K562 (cell line): Measurements from ENCODE around the gene FAM174C. TPM values are rescaled to one million over a fixed set of nuclear protein-coding genes. Genes with fewer than 3 reads are reported as not detected.

Experiments
- ARID3A ChIP-seq: IDR thresholded peaks from 2 replicates; pipeline ENCODE4 v1.6.1; 2012; ENCODE audit warnings: low read depth, low read length, improper control_type of control experiment, borderline replicate concordance
- E2F6 ChIP-seq, 2 experiments: IDR thresholded peaks; 2 replicates each; pipeline ENCODE4 v1.6.1; 2011; ENCODE audit warnings: borderline replicate concordance in 1 of 2, control low read depth in 1 of 2, low read depth in 1 of 2, low read length in 1 of 2, mild to moderate bottlenecking in 1 of 2, mixed read lengths in 1 of 2, moderate library complexity in 1 of 2; ENCODE audit not compliant: insufficient read depth in 1 of 2, insufficient read length in 1 of 2, poor library complexity in 1 of 2, severe bottlenecking in 1 of 2; ENCODE audit errors: extremely low read depth in 1 of 2
- ELK1 ChIP-seq: sonication (generic); formaldehyde crosslinking; IDR thresholded peaks from 2 replicates; pipeline ENCODE4 v1.8.1; 2022; ENCODE audit warnings: missing genetic modification reagents
- ETV6 ChIP-seq, 3 experiments: fragments of 150-350 bp in 1 of 3; sonication (generic) in 1 of 3; formaldehyde crosslinking in 1 of 3; IDR thresholded peaks; 2 replicates each; pipeline versions ENCODE4 v1.6.1 to v1.8.0; 2014 to 2022; ENCODE audit warnings: borderline replicate concordance in 2 of 3, low read depth in 2 of 3, antibody characterized with exemption in 1 of 3, low read length in 1 of 3, mild to moderate bottlenecking in 1 of 3, missing genetic modification reagents in 1 of 3
- ILF3 ChIP-seq: fragments of 450-650 bp; IDR thresholded peaks from 2 replicates; pipeline ENCODE4 v1.6.1; 2018; ENCODE audit warnings: antibody characterized with exemption, mild to moderate bottlenecking, moderate library complexity, borderline replicate concordance
- IRF1 ChIP-seq: sonication (generic); formaldehyde crosslinking; IDR thresholded peaks from 2 replicates; pipeline ENCODE4 v1.8.0; 2022; ENCODE audit warnings: missing genetic modification reagents, mild to moderate bottlenecking, borderline replicate concordance
- LCOR ChIP-seq: sonication (generic); formaldehyde crosslinking; IDR thresholded peaks from 2 replicates; pipeline ENCODE4 v1.8.0; 2022; ENCODE audit warnings: mild to moderate bottlenecking, missing genetic modification reagents
- NONO ChIP-seq, 2 experiments: fragments of 200-400 bp in 1 of 2; fragments of 450-650 bp in 1 of 2; formaldehyde crosslinking in 1 of 2; IDR thresholded peaks; 2 replicates each; pipeline ENCODE4 v1.6.1; 2017; ENCODE audit warnings: low read depth in 2 of 2, mild to moderate bottlenecking in 2 of 2, moderate library complexity in 2 of 2, low read length in 1 of 2
- NR3C1 ChIP-seq: sonication (generic); formaldehyde crosslinking; IDR thresholded peaks from 2 replicates; pipeline ENCODE4 v1.8.1; 2022; ENCODE audit warnings: missing genetic modification reagents
- PHF8 ChIP-seq: fragments of 200-600 bp; sonication (generic); IDR thresholded peaks from 2 replicates; pipeline ENCODE4 v1.6.1; 2012; ENCODE audit warnings: mixed run types, mild to moderate bottlenecking, inconsistent platforms, low read length, moderate library complexity, borderline replicate concordance
- SETDB1 ChIP-seq: IDR thresholded peaks from one replicate; pipeline ENCODE4 v1.6.1; 2012; ENCODE audit warnings: low read length, control low read depth, inconsistent platforms
- SNRNP70 ChIP-seq: fragments of 200-400 bp; formaldehyde crosslinking; optimal IDR thresholded peaks from 2 replicates; pipeline ENCODE3; 2017; ENCODE audit warnings: low read depth, low read length
- TCF7L2 ChIP-seq: fragments of 150-350 bp; IDR thresholded peaks from 2 replicates; pipeline ENCODE4 v1.6.1; 2016; ENCODE audit warnings: low read depth, mild to moderate bottlenecking, low read length, moderate library complexity
- USF1 ChIP-seq: sonication (generic); formaldehyde crosslinking; IDR thresholded peaks from 2 replicates; pipeline ENCODE4 v1.9.0; 2022; ENCODE audit warnings: mild to moderate bottlenecking, missing genetic modification reagents
- VEZF1 ChIP-seq: fragments of 200-800 bp; sonication (Bioruptor generic); IDR thresholded peaks from 2 replicates; pipeline ENCODE4 v1.6.1; 2017; ENCODE audit warnings: missing genetic modification characterization, missing compliant biosample characterization
- ZNF431 ChIP-seq: sonication (generic); formaldehyde crosslinking; IDR thresholded peaks from 2 replicates; pipeline ENCODE4 v1.8.0; 2022; ENCODE audit warnings: mild to moderate bottlenecking, missing genetic modification reagents
- ZNF644 ChIP-seq: fragments of 200-800 bp; sonication (Bioruptor generic); IDR thresholded peaks from 2 replicates; pipeline ENCODE4 v1.6.1; 2016; ENCODE audit warnings: low read depth, missing genetic modification characterization, missing compliant biosample characterization
- ZZZ3 ChIP-seq: fragments of 450-650 bp; IDR thresholded peaks from 2 replicates; pipeline ENCODE4 v1.6.1; 2016; ENCODE audit warnings: antibody characterized with exemption, mild to moderate bottlenecking, moderate library complexity
- polyA plus RNA-seq, 8 experiments: library from polyadenylated mRNA; depleted of rRNA in 4 of 8; stranded (reverse) in 5 of 8; unstranded in 3 of 8; fragments of >200 nt; fragmentation: Nextera tagmentation in 2 of 8; fragmentation: Illumina TruSeq in 1 of 8; extraction: Ambion mirVana in 2 of 8; extraction: Trizol in 1 of 8; gene quantifications; 2 replicates each; pipeline versions ENCODE4 v1.2.1 to v1.2.3, GENCODE V29; 2011 to 2014; ENCODE audit warnings: inconsistent platforms in 1 of 8, missing spikeins in 1 of 8
- total RNA-seq, 7 experiments: library from RNA; depleted of rRNA in 6 of 7; stranded (reverse); fragments of >200 nt in 6 of 7; fragmentation: Illumina TruSeq in 2 of 7; extraction: Trizol in 2 of 7; gene quantifications; 2 replicates each; pipeline versions ENCODE4 v1.2.1 to v1.2.3, GENCODE V29; 2011 to 2021; ENCODE audit warnings: low replicate concordance in 1 of 7

Gene FAM174C
- total and polyA plus RNA-seq, 9 of the 15 experiments (the other 6 are each of a cell fraction or from before 2014, with no cell fraction given), result 0.66 to 89.6 (median 20.3) TPM

- TF ChIP-seq SNRNP70 (no peak), ZZZ3 (no peak), LCOR (CRISPR knock-in tag) (peak; percentile 47; the same call in 1 of the 2 replicates), E2F6 (IDR thresholded peaks at IDR 0.05; ENCODE audit: borderline replicate concordance in 1 of 2, extremely low read depth in 1 of 2, insufficient read depth in 1 of 2, insufficient read length in 1 of 2, low read depth in 1 of 2, low read length in 1 of 2, poor library complexity in 1 of 2, severe bottlenecking in 1 of 2) (peak; percentile 84 to 99), ELK1 (no peak), ARID3A (no peak), USF1 (CRISPR knock-in tag) (no peak), ETV6 (IDR thresholded peaks at IDR 0.05; ENCODE audit: borderline replicate concordance in 1 of 2, low read depth in 2 of 2, low read length in 1 of 2) (0 out of 4 replicates have a peak, but pooled peaks of 1 of the 2 experiments have one; percentile 16), ETV6 (CRISPR knock-in tag; IDR thresholded peaks at IDR 0.05; ENCODE audit: borderline replicate concordance) (no peak), IRF1 (CRISPR knock-in tag) (peak; percentile 34; the same call in 1 of the 2 replicates), TCF7L2 (no peak), SETDB1 (no peak), NONO (IDR thresholded peaks at IDR 0.05; ENCODE audit: low read depth in 2 of 2, low read length in 1 of 2) (peak in 1 of 2 experiments; percentile 60; a peak in 3 of 4 replicates), ILF3 (no peak; the same call in 1 of the 2 replicates), ZNF644 (tag) (0 out of 2 replicates have a peak, but pooled peaks have one; percentile 1), NR3C1 (CRISPR knock-in tag) (peak; percentile 89; the same call in 1 of the 2 replicates), ZNF431 (CRISPR knock-in tag) (no peak), VEZF1 (CRISPR knock-in tag) (peak; percentile 70), PHF8 (peak; percentile 26; the same call in 1 of the 2 replicates)
Measured at GRCh38 chr19:1249298-1249989, 25.9 kb upstream of the FAM174C start (continued).
